ENCODE data around the gene ZNF648. TPM values are rescaled to one million over a fixed set of nuclear protein-coding genes. Genes with fewer than 3 reads are reported as not detected.

ZNF648 gene
- total and polyA plus RNA-seq, 12 donors, result 0.09 TPM; not detected in 11

- DNase-seq (no peak), ATAC-seq (no peak)
- Histone ChIP-seq H3K4me3 (no peak overlapping the region), H3K27me3 (peaks cover 0 to 5% (median 0%) of the 10 kb centered on the region in 7 donors), H3K4me1 (no peaks in the 10 kb centered on the region), H3K9me3 (peaks cover 0 to under 1% (median 0%) of the 10 kb centered on the region in 11 donors), H3K27ac (no peak overlapping the region), H3K36me3 (no peaks in the 10 kb centered on the region)
- 81 to 90% methylated on average over 1 of the region's 1 CpG for WGBS, 2 donors
- intact Hi-C loops (cut with DNase I), result no loop called here
- TF ChIP-seq, protein P1, sequence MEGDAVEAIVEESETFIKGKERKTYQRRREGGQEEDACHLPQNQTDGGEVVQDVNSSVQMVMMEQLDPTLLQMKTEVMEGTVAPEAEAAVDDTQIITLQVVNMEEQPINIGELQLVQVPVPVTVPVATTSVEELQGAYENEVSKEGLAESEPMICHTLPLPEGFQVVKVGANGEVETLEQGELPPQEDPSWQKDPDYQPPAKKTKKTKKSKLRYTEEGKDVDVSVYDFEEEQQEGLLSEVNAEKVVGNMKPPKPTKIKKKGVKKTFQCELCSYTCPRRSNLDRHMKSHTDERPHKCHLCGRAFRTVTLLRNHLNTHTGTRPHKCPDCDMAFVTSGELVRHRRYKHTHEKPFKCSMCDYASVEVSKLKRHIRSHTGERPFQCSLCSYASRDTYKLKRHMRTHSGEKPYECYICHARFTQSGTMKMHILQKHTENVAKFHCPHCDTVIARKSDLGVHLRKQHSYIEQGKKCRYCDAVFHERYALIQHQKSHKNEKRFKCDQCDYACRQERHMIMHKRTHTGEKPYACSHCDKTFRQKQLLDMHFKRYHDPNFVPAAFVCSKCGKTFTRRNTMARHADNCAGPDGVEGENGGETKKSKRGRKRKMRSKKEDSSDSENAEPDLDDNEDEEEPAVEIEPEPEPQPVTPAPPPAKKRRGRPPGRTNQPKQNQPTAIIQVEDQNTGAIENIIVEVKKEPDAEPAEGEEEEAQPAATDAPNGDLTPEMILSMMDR (IDR thresholded peaks at IDR 0.05), result no peak
Observed at GRCh38 chr1:182093781-182094180, 32.3 kb upstream of the ZNF648 start.

DNA sequence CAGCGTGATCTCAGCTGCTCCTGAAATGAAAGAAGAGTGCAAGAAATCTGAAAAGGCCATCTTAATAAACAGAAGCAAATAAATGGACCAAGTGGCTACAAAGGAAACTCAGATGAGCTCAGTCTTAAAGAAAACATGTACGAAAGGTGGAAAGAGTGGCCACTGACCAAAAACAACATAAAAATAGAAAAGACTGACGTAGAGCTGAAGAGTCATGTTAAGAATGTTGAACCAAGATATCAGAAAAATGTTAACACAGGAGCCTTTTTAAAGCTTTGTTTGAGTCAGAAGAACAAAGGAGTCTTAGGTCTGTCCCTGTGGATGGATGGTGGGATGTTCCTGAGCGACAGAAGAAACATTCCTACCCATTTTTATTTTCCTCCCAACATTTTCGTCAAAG is 30.8 kb upstream of the ZNF648 start:
- no peak for DNase-seq
- TF ChIP-seq, protein P1 (IDR thresholded peaks at IDR 0.05), result no peak
- Histone ChIP-seq H3K36me3 (no peaks in the 10 kb centered on the region), H3K27me3 (peaks cover 0 to 4% (median 0%) of the 10 kb centered on the region in 7 donors), H3K4me1 (no peaks in the 10 kb centered on the region), H3K9me3 (no peaks in the 10 kb centered on the region), H3K27ac (no peak overlapping the region), H3K4me3 (no peak overlapping the region)
- ATAC-seq, result peak in 1 of 8 donors; percentile 14
- WGBS, 2 donors, result 61 to 62% methylated on average over 5 of the region's 5 CpGs
- intact Hi-C loops (cut with DNase I), result no loop called here

GRCh38 chr1:182091083-182091482 is 29.6 kb upstream of the ZNF648 start:
- H3K27ac ChIP-seq, result no peak overlapping the region
- DNase-seq (no peak), ATAC-seq (no peak)
- WGBS, 2 donors, result 71 to 83% methylated on average over 2 of the region's 2 CpGs
- H3K36me3 ChIP-seq, result no peaks in the 10 kb centered on the region
- peaks cover 0 to 4% (median 0%) of the 10 kb centered on the region in 7 donors for H3K27me3 ChIP-seq
- intact Hi-C loops (cut with DNase I), result no loop called here
- H3K4me3 ChIP-seq, result no peak overlapping the region
- TF ChIP-seq, protein P1 (IDR thresholded peaks at IDR 0.05), result no peak
- H3K9me3 ChIP-seq, result no peaks in the 10 kb centered on the region
- no peaks in the 10 kb centered on the region for H3K4me1 ChIP-seq

GRCh38 chr1:182087719-182088350 is 26.3 kb upstream of the ZNF648 start:
- DNase-seq, result no peak
- WGBS, 2 donors, result 78 to 90% methylated on average over 6 of the region's 6 CpGs
- H3K36me3 ChIP-seq, result no peaks in the 10 kb centered on the region
- H3K4me1 ChIP-seq, result peaks cover 0 to 12% (median 5%) of the 10 kb centered on the region in 9 donors
- ATAC-seq, result no peak
- no peaks in the 10 kb centered on the region for H3K27me3 ChIP-seq
- H3K27ac ChIP-seq, result no peak overlapping the region
- intact Hi-C loops (cut with DNase I), result loop anchor here in 9 of 10 donors (5.0 to 10.0 kb wide), 7 partner anchors 54 to 697 kb away; partner anchors contain the start of gene NPL (in 6 of the 9)
- TF ChIP-seq, protein P1 (IDR thresholded peaks at IDR 0.05), result no peak
- no peaks in the 10 kb centered on the region for H3K9me3 ChIP-seq
- H3K4me3 ChIP-seq, result no peak overlapping the region
